Mammary epithelial cell (primary cell): ENCODE measurements around the gene TBCC.

ENCODE experiments used
- EZH2 ChIP-seq: IDR thresholded peaks from 2 replicates; pipeline ENCODE4 v1.6.1; 2012; ENCODE audit warnings: low read length, inconsistent platforms, borderline replicate concordance
- TF ChIP-seq, protein P1 (sequence below), 2 donors: IDR thresholded peaks in 1 of 2; conservative IDR thresholded peaks in 1 of 2; 2 replicates each; pipeline ENCODE4 v1.5.1; 2011 to 2012; ENCODE audit warnings: inconsistent platforms in 2 of 2, low read length in 2 of 2, mild to moderate bottlenecking in 2 of 2, control low read depth in 1 of 2, low read depth in 1 of 2; ENCODE audit not compliant: insufficient read depth in 1 of 2; ENCODE audit errors: extremely low read depth in 1 of 2

DNA sequence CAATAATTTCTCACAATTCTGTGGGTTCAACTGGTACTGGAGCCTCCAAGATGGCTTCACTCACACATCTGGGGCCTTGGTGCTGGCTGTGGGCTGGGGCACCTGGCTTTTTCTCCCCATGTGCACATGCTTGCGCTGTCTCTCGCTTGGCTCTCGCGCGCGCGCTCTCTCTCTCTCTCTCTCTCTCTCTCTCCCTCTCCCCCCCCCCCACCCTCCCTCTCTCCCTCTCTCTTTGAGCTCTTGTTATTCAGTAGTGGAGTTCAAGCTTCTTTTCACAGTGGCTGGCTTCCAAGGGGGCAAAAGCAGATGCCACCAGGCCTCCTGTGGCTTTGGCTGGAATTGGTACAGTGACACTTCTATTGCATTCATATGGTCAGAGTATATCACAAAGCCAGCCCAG is 10.8 kb upstream of the TBCC start:
- TF ChIP-seq, protein P1, sequence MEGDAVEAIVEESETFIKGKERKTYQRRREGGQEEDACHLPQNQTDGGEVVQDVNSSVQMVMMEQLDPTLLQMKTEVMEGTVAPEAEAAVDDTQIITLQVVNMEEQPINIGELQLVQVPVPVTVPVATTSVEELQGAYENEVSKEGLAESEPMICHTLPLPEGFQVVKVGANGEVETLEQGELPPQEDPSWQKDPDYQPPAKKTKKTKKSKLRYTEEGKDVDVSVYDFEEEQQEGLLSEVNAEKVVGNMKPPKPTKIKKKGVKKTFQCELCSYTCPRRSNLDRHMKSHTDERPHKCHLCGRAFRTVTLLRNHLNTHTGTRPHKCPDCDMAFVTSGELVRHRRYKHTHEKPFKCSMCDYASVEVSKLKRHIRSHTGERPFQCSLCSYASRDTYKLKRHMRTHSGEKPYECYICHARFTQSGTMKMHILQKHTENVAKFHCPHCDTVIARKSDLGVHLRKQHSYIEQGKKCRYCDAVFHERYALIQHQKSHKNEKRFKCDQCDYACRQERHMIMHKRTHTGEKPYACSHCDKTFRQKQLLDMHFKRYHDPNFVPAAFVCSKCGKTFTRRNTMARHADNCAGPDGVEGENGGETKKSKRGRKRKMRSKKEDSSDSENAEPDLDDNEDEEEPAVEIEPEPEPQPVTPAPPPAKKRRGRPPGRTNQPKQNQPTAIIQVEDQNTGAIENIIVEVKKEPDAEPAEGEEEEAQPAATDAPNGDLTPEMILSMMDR (conservative IDR thresholded peaks at IDR 0.05 in 1 of 2, IDR thresholded peaks at IDR 0.05 in 1 of 2; ENCODE audit: extremely low read depth in 1 of 2, insufficient read depth in 1 of 2, low read depth in 1 of 2, low read length in 2 of 2) = no peak
- TF ChIP-seq EZH2 = no peak
